ENCODE results near the gene GRIN3B.

GRCh38 chr19:1013218-1013617 lies 13.0 kb downstream of the GRIN3B start:
- TF ChIP-seq CTCF (conservative IDR thresholded peaks at IDR 0.05; ENCODE audit: low read depth, low read length) (no peak), MAFK (IDR thresholded peaks at IDR 0.05; ENCODE audit: low read depth, low read length) (no peak), CEBPB (IDR thresholded peaks at IDR 0.05; ENCODE audit: low read depth, low read length) (no peak), MAZ (IDR thresholded peaks at IDR 0.05; ENCODE audit: borderline replicate concordance, low read depth, low read length) (no peak), RFX5 (IDR thresholded peaks at IDR 0.05; ENCODE audit: low read depth, low read length) (no peak), POLR2A (IDR thresholded peaks at IDR 0.05; ENCODE audit: low read depth, low read length) (no peak), USF2 (IDR thresholded peaks at IDR 0.05; ENCODE audit: low read depth, low read length) (no peak), RCOR1 (IDR thresholded peaks at IDR 0.05; ENCODE audit: insufficient replicate concordance, low read length) (no peak), SMC3 (IDR thresholded peaks at IDR 0.05; ENCODE audit: low read depth, low read length) (no peak), MXI1 (IDR thresholded peaks at IDR 0.05; ENCODE audit: borderline replicate concordance, low read depth, low read length) (no peak)

Data from IMR-90 (cell line).